ENCODE results near the gene NBEA.
A peak's percentile ranks its signal among the peaks of the same experiment; 100 is the strongest.
"Not testable (repeated sequence)": the region's sequence is repeated elsewhere in the genome, so short reads cannot be mapped to it uniquely, and the experiment has no call there.

Gene NBEA

GRCh38 chr13:34944274-34944634 is 2.2 kb downstream of the NBEA start:
- in situ Hi-C loops (cut with MboI; ENCODE audit: low pct_unique_long_range_greater_than_20kb, low sequenced_read_pairs, unreplicated experiment), result no loop called here
- TF ChIP-seq CTCF (IDR thresholded peaks at IDR 0.05; ENCODE audit: extremely low read depth, insufficient read depth, missing control alignments), result no peak

GRCh38 chr13:34944751-34945150 is 2.7 kb downstream of the NBEA start:
- peak; percentile 26 for DNase-seq (ENCODE audit: low spot score)
- in situ Hi-C loops (cut with MboI; ENCODE audit: low pct_unique_long_range_greater_than_20kb, low sequenced_read_pairs, unreplicated experiment), result no loop called here
- TF ChIP-seq CTCF (IDR thresholded peaks at IDR 0.05; ENCODE audit: extremely low read depth, insufficient read depth, missing control alignments), result no peak

More at GRCh38 chr13:34944274-34944634, 2.2 kb downstream of the NBEA start:
- DNase-seq (ENCODE audit: low spot score), result no peak

GRCh38 chr13:34951528-34951927 is 9.5 kb downstream of the NBEA start:
- in situ Hi-C loops (cut with MboI; ENCODE audit: low pct_unique_long_range_greater_than_20kb, low sequenced_read_pairs, unreplicated experiment), result no loop called here
- no peak for TF ChIP-seq CTCF (IDR thresholded peaks at IDR 0.05; ENCODE audit: extremely low read depth, insufficient read depth, missing control alignments)
- no peak for DNase-seq (ENCODE audit: low spot score)

- TF ChIP-seq CTCF (IDR thresholded peaks at IDR 0.05; ENCODE audit: extremely low read depth, insufficient read depth, missing control alignments), result no peak
- no peak for DNase-seq (ENCODE audit: low spot score)
- in situ Hi-C loops (cut with MboI; ENCODE audit: low pct_unique_long_range_greater_than_20kb, low sequenced_read_pairs, unreplicated experiment), result no loop called here
These were observed 17.4 kb downstream of the NBEA start for GRCh38 chr13:34959489-34959888.

DNA sequence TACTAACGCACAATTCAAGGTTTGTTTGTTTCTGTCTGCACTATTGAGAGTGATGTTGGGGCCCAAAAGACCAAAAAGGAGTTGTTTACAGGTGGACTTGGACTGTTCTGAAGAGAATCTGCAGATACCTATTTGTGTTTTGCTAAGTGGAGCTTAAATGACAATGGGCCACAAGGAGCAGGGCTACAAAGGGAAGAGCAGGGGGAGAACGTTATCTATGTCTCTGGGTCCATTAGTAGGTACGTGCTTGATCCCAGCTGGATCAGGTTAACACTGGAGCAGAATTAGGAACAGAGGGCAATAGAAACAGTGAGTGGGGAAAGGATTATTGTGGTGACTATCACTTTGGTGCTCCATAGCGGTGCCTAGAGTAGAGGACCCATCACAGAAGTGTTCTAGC is 22.5 kb downstream of the NBEA start:
- no peak for TF ChIP-seq CTCF (IDR thresholded peaks at IDR 0.05; ENCODE audit: extremely low read depth, insufficient read depth, missing control alignments)
- in situ Hi-C loops (cut with MboI; ENCODE audit: low pct_unique_long_range_greater_than_20kb, low sequenced_read_pairs, unreplicated experiment), result no loop called here
- DNase-seq (ENCODE audit: low spot score), result no peak

- DNase-seq (ENCODE audit: low spot score), result no peak
- in situ Hi-C loops (cut with MboI; ENCODE audit: low pct_unique_long_range_greater_than_20kb, low sequenced_read_pairs, unreplicated experiment), result no loop called here
- TF ChIP-seq CTCF (IDR thresholded peaks at IDR 0.05; ENCODE audit: extremely low read depth, insufficient read depth, missing control alignments), result no peak
These were observed 25.9 kb downstream of the NBEA start for GRCh38 chr13:34967851-34968562.

GRCh38 chr13:34969539-34969938 is 27.5 kb downstream of the NBEA start:
- in situ Hi-C loops (cut with MboI; ENCODE audit: low pct_unique_long_range_greater_than_20kb, low sequenced_read_pairs, unreplicated experiment); DNase-seq (ENCODE audit: low spot score): not testable (repeated sequence)
